Left lung (tissue), 10 donors: ENCODE results near the gene ENDOG. TPM values are rescaled to one million over a fixed set of nuclear protein-coding genes. Genes with fewer than 3 reads are reported as not detected.
"Not testable (repeated sequence)": the region's sequence is repeated elsewhere in the genome, so short reads cannot be mapped to it uniquely, and the experiment has no call there.

Experiments
- ATAC-seq: fragments of 200-7000 bp; cut with Tn5 transposase; one replicate; pipeline ENCODE4 v1.9.1; 2020; ENCODE audit warnings: moderate library complexity
- DNase-seq, 4 donors: peaks; one replicate each; pipeline ENCODE4 v3.0.0-alpha.2; 2013 to 2020
- H3K27ac ChIP-seq, 2 donors: fragments of 200-600 bp; sonication (generic) in 1 of 2; one replicate each; pipeline versions ENCODE4 v1.5.0 to v1.8.0; 2020 to 2021
- H3K27me3 ChIP-seq, 2 donors: fragments of 200-600 bp; sonication (generic) in 1 of 2; one replicate each; pipeline versions ENCODE4 v1.5.0 to v1.8.0; 2020 to 2021
- H3K36me3 ChIP-seq, 2 donors: fragments of 200-600 bp; sonication (generic) in 1 of 2; one replicate each; pipeline versions ENCODE4 v1.5.0 to v1.8.0; 2020 to 2021
- H3K4me1 ChIP-seq, 2 donors: fragments of 200-600 bp; one replicate each; pipeline ENCODE4 v1.8.0; 2021
- H3K4me3 ChIP-seq, 2 donors: fragments of 200-600 bp; sonication (generic) in 1 of 2; one replicate each; pipeline versions ENCODE4 v1.5.0 to v1.8.0; 2020 to 2021; ENCODE audit warnings: mild to moderate bottlenecking in 1 of 2
- H3K9me3 ChIP-seq, 2 donors: fragments of 200-600 bp; sonication (generic) in 1 of 2; one replicate each; pipeline versions ENCODE4 v1.5.0 to v1.8.0; 2020 to 2021
- intact Hi-C, 2 donors: fragments of 100-400 bp; cut with DNase I; formaldehyde crosslinking; loops; one replicate each; pipeline versions ENCODE4 v1.11.2 to v1.14.2; 2022
- polyA plus RNA-seq, 6 donors: library from polyadenylated mRNA; unstranded; fragments of 120-200 nt; gene quantifications; one replicate each; pipeline ENCODE4 v1.2.1, GENCODE V29; 2013; ENCODE audit not compliant: insufficient read length in 6 of 6
- total RNA-seq, 2 donors: library from RNA; stranded (reverse); fragmentation: NEBNext Ultra II Directional; extraction: Animal tissue kit (Norgen Biotek cat#: 25700); gene quantifications; one replicate each; pipeline ENCODE4 v1.2.1, GENCODE V29; 2021
- TF ChIP-seq, protein P1 (sequence below), 2 donors: fragments of 200-600 bp; sonication (generic) in 1 of 2; IDR thresholded peaks; one replicate each; pipeline versions ENCODE4 v1.5.0 to v1.8.0; 2021; ENCODE audit warnings: antibody characterized with exemption in 2 of 2
- donor health status: DM: no; HTN: yes; CAD: no.
- donor health status: DM: no; HTN: no; CAD: no.

The ENDOG gene
- total and polyA plus RNA-seq, 8 donors, result 2.4 to 24.7 (median 6.7) TPM

DNA sequence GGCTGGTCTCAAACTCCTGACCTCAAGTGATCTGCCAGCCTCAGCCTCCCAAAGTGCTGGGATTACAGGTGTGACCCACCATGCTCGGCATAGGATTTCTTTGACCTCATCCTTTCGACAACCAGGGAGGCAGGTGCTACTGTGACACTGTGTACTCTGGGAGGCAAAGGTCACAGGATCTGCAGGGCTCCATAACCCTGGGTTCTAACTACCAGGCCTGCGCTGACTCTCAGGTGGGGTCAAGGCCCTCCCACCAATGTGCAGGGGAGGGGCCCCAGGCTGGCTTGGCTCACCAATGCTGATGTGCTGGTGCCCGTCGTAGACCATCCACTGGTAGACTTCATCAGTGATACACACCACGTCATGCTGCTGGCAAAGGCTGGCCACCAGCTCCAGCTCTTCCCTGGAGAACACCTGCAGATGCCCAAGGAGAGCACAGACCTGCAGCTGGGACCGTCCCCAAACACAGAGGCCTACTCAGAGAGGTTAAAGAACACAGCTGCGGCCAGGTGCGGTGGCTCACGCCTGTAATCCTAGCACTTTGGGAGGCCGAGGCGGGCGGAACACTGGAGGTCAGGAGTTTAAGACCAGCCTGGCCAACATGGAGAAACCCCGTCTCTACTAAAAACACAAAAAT is 18.3 kb downstream of the ENDOG start:
- intact Hi-C loops, result no loop called here
- TF ChIP-seq, protein P1, sequence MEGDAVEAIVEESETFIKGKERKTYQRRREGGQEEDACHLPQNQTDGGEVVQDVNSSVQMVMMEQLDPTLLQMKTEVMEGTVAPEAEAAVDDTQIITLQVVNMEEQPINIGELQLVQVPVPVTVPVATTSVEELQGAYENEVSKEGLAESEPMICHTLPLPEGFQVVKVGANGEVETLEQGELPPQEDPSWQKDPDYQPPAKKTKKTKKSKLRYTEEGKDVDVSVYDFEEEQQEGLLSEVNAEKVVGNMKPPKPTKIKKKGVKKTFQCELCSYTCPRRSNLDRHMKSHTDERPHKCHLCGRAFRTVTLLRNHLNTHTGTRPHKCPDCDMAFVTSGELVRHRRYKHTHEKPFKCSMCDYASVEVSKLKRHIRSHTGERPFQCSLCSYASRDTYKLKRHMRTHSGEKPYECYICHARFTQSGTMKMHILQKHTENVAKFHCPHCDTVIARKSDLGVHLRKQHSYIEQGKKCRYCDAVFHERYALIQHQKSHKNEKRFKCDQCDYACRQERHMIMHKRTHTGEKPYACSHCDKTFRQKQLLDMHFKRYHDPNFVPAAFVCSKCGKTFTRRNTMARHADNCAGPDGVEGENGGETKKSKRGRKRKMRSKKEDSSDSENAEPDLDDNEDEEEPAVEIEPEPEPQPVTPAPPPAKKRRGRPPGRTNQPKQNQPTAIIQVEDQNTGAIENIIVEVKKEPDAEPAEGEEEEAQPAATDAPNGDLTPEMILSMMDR (IDR thresholded peaks at IDR 0.05), result no peak
- Histone ChIP-seq H3K4me1 (no peaks in the 10 kb centered on the region), H3K36me3 (peaks cover 0 to 7% of the 10 kb centered on the region in 2 donors), H3K4me3 (no peak overlapping the region), H3K9me3 (no peaks in the 10 kb centered on the region), H3K27ac (no peak overlapping the region), H3K27me3 (no peaks in the 10 kb centered on the region)
- ATAC-seq (no peak), DNase-seq (peak in 1 of 4 donors; percentile 66)

DNA sequence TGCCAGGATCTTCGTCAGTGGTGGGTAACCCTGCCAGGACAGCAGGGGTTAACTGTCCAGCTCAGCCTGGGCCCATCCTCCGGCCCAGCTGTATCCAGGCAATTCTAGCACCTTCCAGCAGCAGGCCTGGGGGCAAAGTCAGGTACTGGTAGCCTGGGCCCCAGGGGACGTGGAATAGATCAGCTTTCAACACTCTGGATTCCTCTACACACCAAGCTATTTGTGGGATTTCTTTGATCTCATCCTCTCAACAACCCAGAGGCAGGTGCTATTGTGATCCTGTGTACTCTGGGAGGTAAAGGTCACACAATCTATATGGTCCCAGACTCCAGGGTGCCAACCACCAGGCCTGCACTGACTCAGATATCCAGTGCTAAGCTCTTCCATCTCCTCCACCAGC is 20.0 kb downstream of the ENDOG start:
- H3K4me3 ChIP-seq, result no peak overlapping the region
- no peaks in the 10 kb centered on the region for H3K27me3 ChIP-seq
- TF ChIP-seq, protein P1 (IDR thresholded peaks at IDR 0.05), result no peak
- DNase-seq, result peak in 1 of 4 donors; percentile 37
- no peaks in the 10 kb centered on the region for H3K4me1 ChIP-seq
- no peaks in the 10 kb centered on the region for H3K9me3 ChIP-seq
- H3K27ac ChIP-seq, result no peak overlapping the region
- no peak for ATAC-seq
- intact Hi-C loops, result no loop called here
- peaks cover 0 to 12% of the 10 kb centered on the region in 2 donors for H3K36me3 ChIP-seq

DNA sequence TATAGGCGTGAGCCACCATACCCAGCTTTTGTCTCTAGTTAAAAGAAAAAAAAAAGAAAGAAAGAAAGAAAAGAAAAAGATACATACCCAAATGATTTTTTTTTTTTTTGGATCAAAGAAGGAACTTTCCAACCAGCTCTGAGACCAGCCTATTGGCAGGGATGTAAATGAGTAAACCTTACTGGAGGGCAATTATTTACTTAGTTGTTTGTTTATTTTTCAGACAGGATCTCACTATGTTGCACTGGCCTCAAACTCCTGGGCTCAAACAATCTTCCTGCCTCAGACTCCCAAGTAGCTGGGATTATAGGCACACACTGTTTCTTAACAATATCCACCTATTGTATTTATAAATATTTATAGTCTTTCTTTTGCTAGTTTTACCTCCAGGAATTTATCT is 22.2 kb downstream of the ENDOG start:
- intact Hi-C loops, result no loop called here
- no peaks in the 10 kb centered on the region for H3K4me1 ChIP-seq
- no peak for ATAC-seq
- peaks cover 0 to 7% of the 10 kb centered on the region in 2 donors for H3K36me3 ChIP-seq
- DNase-seq, result no peak
- TF ChIP-seq, protein P1 (IDR thresholded peaks at IDR 0.05), result no peak
- no peak overlapping the region for H3K4me3 ChIP-seq
- H3K27ac ChIP-seq, result no peak overlapping the region
- H3K27me3 ChIP-seq, result no peaks in the 10 kb centered on the region
- no peaks in the 10 kb centered on the region for H3K9me3 ChIP-seq

DNA sequence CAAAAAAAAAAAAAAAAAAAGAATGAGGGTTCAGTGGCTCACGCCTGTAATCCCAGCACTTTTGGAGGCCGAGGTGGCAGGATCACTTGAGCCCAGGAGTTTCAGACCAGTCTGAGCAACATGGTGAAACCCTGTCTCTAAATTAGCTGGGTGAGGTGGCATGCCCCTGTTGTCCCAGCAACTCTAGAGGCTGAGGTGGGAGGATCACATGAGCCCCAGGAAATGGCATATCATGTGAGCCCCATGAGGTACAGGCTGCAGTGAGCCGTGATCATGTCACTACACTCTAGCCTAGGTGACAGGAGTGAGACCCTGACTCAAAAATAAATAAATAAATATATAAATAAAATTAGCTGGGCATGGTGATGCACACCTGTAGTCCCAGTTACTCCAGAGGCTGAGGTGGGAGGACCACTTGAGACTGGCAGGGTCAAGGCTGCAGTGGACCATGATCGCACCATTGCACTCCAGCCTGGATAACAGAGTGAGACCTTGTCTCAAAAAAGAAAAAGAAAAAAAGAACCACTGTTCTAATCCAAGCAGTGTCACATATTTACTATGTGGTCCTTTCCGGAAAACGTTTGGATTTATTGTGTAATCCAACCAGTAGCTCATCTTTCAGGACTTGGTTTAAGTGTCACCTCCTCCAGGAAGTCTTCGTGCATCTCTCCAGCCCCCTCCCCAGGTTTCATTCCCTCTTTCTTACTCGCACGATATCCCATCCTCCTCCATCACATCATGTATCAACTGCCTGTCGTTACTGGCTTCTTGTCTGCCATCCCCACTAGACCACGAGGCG is 23.6 kb downstream of the ENDOG start:
- H3K4me1 ChIP-seq, result no peaks in the 10 kb centered on the region
- ATAC-seq (no peak), DNase-seq (no peak)
- no peak overlapping the region for H3K4me3 ChIP-seq
- H3K9me3 ChIP-seq, result no peaks in the 10 kb centered on the region
- H3K27ac ChIP-seq, result no peak overlapping the region
- TF ChIP-seq, protein P1 (IDR thresholded peaks at IDR 0.05), result no peak
- H3K36me3 ChIP-seq, result peaks cover 0 to 6% of the 10 kb centered on the region in 2 donors
- H3K27me3 ChIP-seq, result no peaks in the 10 kb centered on the region
- intact Hi-C loops, result no loop called here

DNA sequence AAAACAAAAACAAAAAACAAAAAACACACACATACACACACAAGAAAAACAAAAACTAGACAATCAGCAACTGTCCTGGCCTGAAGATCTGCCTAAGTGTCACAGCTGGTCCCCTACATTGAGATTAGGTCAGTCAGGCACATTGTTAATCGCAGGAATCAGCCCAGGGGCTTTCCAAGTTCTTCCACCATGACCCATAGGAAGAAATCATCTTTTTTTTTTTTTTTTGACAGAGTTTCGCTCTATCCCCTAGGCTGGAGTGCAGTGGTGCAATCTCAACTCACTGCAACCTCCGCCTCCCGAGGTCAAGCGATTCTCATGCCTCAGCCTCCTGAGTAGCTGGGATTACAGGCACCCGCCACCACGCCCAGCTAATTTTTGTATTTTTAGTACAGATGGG is 24.9 kb downstream of the ENDOG start:
- ATAC-seq, DNase-seq, H3K27ac ChIP-seq, H3K36me3 ChIP-seq, H3K27me3 ChIP-seq, H3K4me3 ChIP-seq, H3K4me1 ChIP-seq, H3K9me3 ChIP-seq, intact Hi-C loops: not testable (repeated sequence)
